GM21528 (cell line): ENCODE results near the gene PYROXD2.

Experiments
- ATAC-seq: cut with Tn5 transposase; IDR thresholded peaks from one replicate; pipeline ENCODE4 v1.9.1; 2021; ENCODE audit warnings: mild to moderate bottlenecking, moderate library complexity; ENCODE audit not compliant: unreplicated experiment, low FRiP score

Gene PYROXD2

GRCh38 chr10:98417481-98417959 is 2.5 kb upstream of the PYROXD2 start:
- no peak for ATAC-seq

GRCh38 chr10:98416606-98417388 is 1.8 kb upstream of the PYROXD2 start:
- ATAC-seq = no peak

DNA sequence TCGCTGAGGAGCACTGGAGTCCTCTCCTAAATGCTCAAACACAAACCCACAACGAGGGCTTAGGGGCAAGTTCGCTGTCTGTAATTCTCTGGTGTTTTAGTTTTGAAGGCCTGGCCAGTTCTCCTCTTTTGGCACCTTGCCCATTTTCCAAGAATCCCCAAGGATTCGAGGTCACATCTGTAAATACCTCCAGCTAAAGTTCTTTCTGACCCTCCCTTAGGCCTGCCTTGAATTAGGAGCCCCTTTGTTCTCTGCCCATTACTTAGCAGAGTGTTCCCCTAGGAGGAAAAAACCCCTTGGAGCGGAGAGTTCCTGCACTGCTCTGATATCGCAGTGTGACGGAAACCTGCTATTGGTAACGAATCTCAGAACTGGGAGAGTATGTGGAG is 743 bp upstream of the PYROXD2 start:
- no peak for ATAC-seq

DNA sequence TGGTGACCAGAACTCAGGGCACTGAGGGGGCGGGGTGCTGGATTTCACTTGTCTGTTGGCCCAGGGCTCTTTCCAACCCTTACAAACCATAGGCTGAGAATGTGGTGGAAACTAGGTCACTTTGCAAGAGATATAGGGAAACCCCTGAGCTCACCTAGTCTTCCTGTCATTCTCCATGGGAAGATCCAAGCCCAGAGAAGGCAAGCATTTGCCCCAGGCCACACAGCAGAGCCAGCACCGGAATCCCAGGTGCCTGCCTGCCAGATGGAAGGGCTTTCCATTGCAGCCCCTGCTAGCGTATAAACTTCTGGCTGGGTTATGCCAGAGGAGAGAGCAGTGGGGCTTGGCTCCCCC is 427 bp downstream of the PYROXD2 start:
- ATAC-seq = no peak

GRCh38 chr10:98411768-98412167 is 3.2 kb downstream of the PYROXD2 start:
- ATAC-seq = no peak

GRCh38 chr10:98411166-98411565 is 3.8 kb downstream of the PYROXD2 start:
- no peak for ATAC-seq

DNA sequence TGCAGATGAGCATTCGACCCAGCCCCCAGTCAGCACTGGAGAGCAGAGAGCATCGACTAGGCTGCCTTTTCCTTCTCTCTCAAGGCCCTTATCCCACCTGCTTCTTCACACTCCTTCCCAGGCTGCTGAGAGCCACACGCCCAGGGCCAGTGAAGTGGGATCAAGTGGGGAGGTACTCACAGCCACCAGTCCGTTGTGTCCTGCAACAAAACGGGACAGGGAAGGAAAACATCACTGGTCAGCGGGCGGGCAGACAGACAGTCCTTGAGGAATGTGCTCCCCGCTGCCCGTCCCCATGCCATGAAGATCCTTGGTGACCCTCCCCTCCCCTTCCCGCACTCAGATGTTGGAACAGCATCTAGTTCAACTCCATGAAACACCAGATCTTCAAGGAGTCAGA is 4.2 kb downstream of the PYROXD2 start:
- no peak for ATAC-seq

- no peak for ATAC-seq
Measured at GRCh38 chr10:98410135-98410743, 4.7 kb downstream of the PYROXD2 start.

DNA sequence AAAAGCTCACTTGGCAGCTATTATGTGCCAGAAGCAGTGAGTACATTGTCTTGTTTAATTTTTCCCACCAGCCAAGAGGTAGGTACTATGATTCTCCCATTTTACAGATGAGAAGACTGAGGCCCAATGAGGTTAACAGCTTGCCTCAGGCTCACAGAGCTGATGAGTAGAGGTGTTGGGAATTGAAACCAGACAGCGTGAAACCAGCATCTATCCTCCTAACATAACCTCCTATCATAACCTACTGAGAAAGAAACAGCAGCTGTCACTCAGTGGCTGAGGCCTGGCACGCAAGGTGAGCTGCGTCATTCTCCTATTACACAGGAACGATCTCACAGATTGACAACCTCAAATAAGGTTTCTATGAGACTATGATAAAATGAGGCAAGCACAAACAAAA is 6.2 kb downstream of the PYROXD2 start:
- no peak for ATAC-seq

DNA sequence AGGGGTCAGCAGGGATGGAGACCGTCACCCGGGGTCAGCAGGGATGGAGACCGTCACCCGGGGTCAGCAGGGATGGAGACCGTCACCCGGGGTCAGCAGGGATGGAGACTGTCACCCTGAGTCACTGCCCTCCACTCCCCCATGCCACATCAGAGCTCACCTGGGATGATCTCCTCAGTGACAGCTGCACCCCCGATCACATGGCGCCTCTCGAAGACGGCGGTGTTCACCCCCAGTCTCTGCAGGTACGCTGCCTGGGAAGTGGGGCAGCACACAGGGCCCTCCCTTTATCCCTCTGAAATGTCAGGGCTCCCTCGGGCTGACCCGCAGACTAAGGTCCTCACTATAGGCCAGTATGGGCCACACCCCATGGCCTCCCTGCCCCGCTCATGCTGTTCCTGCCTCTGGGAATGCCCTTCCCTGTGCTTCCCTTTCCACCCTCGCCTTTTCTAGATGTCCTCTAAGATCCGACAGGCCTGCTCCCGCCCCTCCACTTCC is 7.2 kb downstream of the PYROXD2 start:
- ATAC-seq = no peak

GRCh38 chr10:98407017-98407743 is 7.8 kb downstream of the PYROXD2 start:
- ATAC-seq = no peak

DNA sequence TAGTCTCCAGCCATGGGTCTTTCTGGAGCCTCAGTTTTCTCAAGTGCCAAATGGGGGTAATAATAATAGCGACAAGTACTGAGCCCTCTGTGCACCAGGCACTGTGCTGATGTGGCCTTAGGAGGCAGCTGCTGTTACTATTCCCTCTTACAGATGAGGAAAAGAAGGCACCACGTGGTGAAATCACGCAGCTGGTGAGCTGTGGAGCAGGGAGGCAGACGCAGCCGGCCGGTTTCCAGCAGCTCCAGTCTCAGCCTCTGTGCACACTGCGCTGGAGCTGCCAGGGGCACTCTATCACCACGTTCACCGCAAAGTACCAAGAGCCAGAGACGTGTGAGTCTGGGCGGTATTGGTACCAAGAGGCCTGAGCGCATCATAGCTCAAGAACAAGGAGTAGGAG is 9.6 kb downstream of the PYROXD2 start:
- ATAC-seq = no peak

DNA sequence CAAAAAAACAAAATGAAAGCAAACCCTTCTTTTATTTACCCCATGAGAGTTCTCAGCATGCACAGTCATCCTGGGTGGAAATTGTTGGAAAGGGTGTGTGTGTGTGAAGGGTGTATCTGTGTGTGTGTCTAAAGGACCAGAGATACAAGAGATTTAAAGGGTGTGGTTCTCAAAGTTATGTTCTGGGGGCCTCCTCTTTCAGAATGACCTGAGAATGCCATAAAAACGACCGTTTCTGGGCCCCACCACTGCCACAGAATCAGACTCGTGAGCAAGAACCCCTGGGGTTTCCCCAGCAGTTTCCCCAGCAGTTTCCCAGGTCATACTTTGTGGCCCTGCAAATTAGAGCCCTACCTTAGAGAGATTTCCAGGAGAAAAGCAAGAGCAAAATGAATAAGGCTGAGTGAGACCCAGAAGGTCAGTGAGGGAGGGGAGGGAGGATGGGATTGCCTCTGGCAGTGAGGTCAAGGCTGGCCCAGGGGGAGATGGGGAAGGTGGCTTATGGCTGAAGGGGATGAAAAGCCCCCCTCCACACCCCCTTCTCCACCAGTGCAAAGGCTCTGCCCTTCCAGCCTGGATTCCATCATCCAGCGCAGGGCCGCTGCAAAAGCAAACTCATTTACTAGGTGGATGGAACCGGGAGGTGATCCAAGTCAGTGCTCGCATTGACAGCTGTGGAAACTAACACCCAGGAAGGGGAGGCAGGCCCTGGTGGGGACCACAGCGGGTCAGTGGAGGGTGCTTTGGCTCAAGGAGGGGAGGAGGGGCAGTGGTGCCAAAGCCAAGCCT is 10.2 kb downstream of the PYROXD2 start:
- ATAC-seq = peak; percentile 52

GRCh38 chr10:98403812-98404504 is 11.0 kb downstream of the PYROXD2 start:
- ATAC-seq = no peak

DNA sequence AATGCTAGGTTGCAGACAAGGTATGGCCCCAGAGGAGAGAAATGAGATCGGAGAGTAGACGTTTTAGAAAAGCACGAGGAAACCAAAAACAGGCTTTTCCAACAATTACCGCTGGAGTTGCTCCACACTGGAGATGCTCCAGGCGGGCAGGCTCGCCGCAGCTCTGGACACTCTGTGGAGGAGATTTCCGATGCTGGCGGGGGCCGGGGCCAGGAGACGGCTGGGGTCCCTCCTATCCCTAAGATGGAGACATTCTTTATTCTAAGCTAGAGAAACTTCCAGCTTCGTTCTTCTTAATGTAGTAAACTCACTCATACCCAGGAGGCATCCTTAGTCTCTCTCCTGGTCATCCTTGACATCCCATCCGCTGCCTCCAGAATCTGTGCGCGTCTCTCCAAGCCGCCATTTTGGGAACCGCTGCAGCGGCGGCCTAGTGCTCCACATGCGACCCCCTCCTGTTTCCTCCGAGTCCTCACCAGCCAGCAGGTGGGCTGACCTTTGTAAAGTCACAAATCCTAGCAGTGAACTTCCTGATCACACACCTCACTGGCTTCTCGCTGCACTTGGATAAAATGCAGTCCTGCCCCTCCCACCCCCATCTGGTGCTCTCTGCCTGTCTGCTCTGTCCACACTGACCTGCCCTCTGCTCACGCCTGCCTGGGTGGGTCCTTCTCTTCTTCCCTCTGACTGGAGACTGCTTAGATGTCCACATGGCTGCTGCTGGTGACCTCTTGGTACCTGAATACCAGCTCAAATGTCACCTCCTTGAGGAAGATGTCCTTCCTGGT is 11.9 kb downstream of the PYROXD2 start:
- no peak for ATAC-seq

DNA sequence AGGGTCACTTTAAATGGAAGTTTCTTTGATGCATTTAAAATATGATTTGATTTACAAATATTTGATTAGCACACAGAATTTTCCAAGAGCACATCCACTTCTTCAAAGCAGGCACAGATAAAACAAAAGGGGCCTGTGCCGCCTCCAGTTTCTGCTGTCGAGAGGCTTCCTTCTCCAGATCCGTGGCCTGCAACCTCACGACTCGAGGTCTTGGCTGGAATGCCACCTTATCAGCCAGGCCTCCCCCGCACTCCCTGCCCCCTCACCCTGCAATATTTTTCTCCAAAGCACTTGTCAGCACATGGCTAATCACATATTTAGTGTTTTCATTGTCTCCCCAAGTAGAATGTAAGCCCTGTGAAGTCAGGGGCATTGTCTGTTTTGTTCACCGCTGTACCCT is 12.5 kb downstream of the PYROXD2 start:
- ATAC-seq = no peak

GRCh38 chr10:98400482-98400881 is 14.5 kb downstream of the PYROXD2 start:
- no peak for ATAC-seq

- no peak for ATAC-seq
Measured at GRCh38 chr10:98399784-98400183, 15.2 kb downstream of the PYROXD2 start.

DNA sequence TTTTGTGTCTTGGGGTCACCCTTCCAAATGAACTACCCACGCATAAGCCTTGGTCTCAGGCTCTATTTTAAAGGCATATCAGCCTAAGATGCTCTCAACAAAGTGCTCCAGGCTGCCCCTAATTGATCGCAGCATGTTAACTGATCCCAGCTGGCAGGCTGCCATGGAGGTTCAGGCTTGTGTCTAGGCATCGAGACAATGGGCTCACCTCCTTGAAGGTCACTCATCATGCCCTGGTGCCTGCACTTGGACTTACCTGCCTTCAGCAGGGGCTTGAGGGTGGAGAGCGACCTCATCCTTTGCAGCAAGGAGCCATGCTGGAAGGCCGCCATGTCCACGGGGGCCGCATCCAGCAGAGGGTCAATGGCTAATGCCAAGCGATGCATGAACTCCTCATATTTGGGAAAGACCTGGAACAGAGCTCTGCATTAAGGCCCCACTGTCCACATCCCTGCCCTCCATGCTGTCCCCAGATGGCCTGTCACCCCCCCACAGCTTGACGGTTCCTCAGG is 17.8 kb downstream of the PYROXD2 start:
- no peak for ATAC-seq
